H9 (cell line): ENCODE data around the gene CDC14A. TPM values are rescaled to one million over a fixed set of nuclear protein-coding genes. Genes with fewer than 3 reads are reported as not detected.

Source experiments
- DNase-seq: peaks from one replicate; pipeline ENCODE4 v3.0.0-alpha.2; 2017
- H2AFZ ChIP-seq: one replicate; pipeline ENCODE4 v1.6.1; 2013; ENCODE audit warnings: mild to moderate bottlenecking, low read length, control low read depth, moderate library complexity
- H2AK5ac ChIP-seq: 2 replicates; pipeline ENCODE4 v1.6.1; 2013; ENCODE audit warnings: low read length, control low read depth, mixed read lengths; ENCODE audit not compliant: insufficient read length
- H2BK120ac ChIP-seq: one replicate; pipeline ENCODE4 v1.6.1; 2013; ENCODE audit warnings: low read depth, mild to moderate bottlenecking, low read length, control low read depth, inconsistent platforms; ENCODE audit not compliant: poor library complexity, severe bottlenecking
- H2BK12ac ChIP-seq: 2 replicates; pipeline ENCODE4 v1.6.1; 2013; ENCODE audit warnings: low read length, control low read depth, mixed read lengths, low read depth; ENCODE audit not compliant: insufficient read length
- H2BK15ac ChIP-seq: 2 replicates; pipeline ENCODE4 v1.6.1; 2013; ENCODE audit warnings: low read depth, low read length, control low read depth
- H2BK20ac ChIP-seq: one replicate; pipeline ENCODE4 v1.6.1; 2013; ENCODE audit warnings: low read depth, mild to moderate bottlenecking, low read length, control low read depth, inconsistent platforms; ENCODE audit not compliant: poor library complexity, severe bottlenecking
- H2BK5ac ChIP-seq: 2 replicates; pipeline ENCODE4 v1.6.1; 2013; ENCODE audit warnings: low read length, control low read depth, mixed read lengths; ENCODE audit not compliant: insufficient read length
- H3K14ac ChIP-seq: 2 replicates; pipeline ENCODE4 v1.6.1; 2013; ENCODE audit warnings: low read length, control low read depth; ENCODE audit not compliant: insufficient read depth
- H3K18ac ChIP-seq: 2 replicates; pipeline ENCODE4 v1.6.1; 2013; ENCODE audit warnings: low read depth, mild to moderate bottlenecking, mixed read lengths, low read length, control low read depth; ENCODE audit not compliant: insufficient read length
- H3K23ac ChIP-seq: 2 replicates; pipeline ENCODE4 v1.6.1; 2013; ENCODE audit warnings: low read length, control low read depth, mixed read lengths, low read depth; ENCODE audit not compliant: insufficient read length
- H3K23me2 ChIP-seq: 2 replicates; pipeline ENCODE4 v1.6.1; 2013; ENCODE audit warnings: low read depth, mild to moderate bottlenecking, mixed read lengths, low read length, control low read depth; ENCODE audit not compliant: insufficient read length, poor library complexity, severe bottlenecking
- H3K27ac ChIP-seq: 2 replicates; pipeline ENCODE4 v1.5.1; 2013; ENCODE audit warnings: low read length, control low read depth, mixed read lengths, low read depth; ENCODE audit not compliant: insufficient read length
- H3K27me3 ChIP-seq: 2 replicates; pipeline ENCODE4 v1.6.1; 2013; ENCODE audit warnings: low read length, control low read depth, inconsistent platforms; ENCODE audit not compliant: insufficient read depth
- H3K4ac ChIP-seq: 2 replicates; pipeline ENCODE4 v1.6.1; 2013; ENCODE audit warnings: low read depth, mild to moderate bottlenecking, control low read depth, inconsistent platforms, low read length, moderate library complexity
- H3K4me1 ChIP-seq: 2 replicates; pipeline ENCODE4 v1.6.1; 2013; ENCODE audit warnings: low read length, control low read depth, inconsistent platforms; ENCODE audit not compliant: insufficient read depth
- H3K4me2 ChIP-seq: 2 replicates; pipeline ENCODE4 v1.6.1; 2013; ENCODE audit warnings: low read length, control low read depth, mixed read lengths; ENCODE audit not compliant: insufficient read length, insufficient read depth
- H3K56ac ChIP-seq: 2 replicates; pipeline ENCODE4 v1.6.1; 2013; ENCODE audit warnings: low read depth, mild to moderate bottlenecking, mixed read lengths, low read length, control low read depth; ENCODE audit not compliant: insufficient read length
- H3K79me1 ChIP-seq: 2 replicates; pipeline ENCODE4 v1.6.1; 2013; ENCODE audit warnings: low read depth, mild to moderate bottlenecking, moderate library complexity, low read length, control low read depth, inconsistent platforms; ENCODE audit not compliant: insufficient read depth, poor library complexity, severe bottlenecking
- H3K79me2 ChIP-seq: 2 replicates; pipeline ENCODE4 v1.6.1; 2013; ENCODE audit warnings: low read length, control low read depth, inconsistent platforms; ENCODE audit not compliant: insufficient read depth
- H3K9ac ChIP-seq: 2 replicates; pipeline ENCODE4 v1.6.1; 2013; ENCODE audit warnings: low read length, control low read depth, mixed read lengths; ENCODE audit not compliant: insufficient read length; ENCODE audit errors: extremely low read depth
- H3K9me3 ChIP-seq: one replicate; pipeline ENCODE4 v1.6.1; 2013; ENCODE audit warnings: low read depth, low read length, inconsistent platforms; ENCODE audit not compliant: control insufficient read depth
- H3T11ph ChIP-seq: one replicate; pipeline ENCODE4 v1.6.1; 2013; ENCODE audit warnings: mild to moderate bottlenecking, low read length, control low read depth, inconsistent platforms
- H4K20me1 ChIP-seq: one replicate; pipeline ENCODE4 v1.6.1; 2013; ENCODE audit not compliant: control insufficient read depth, insufficient read length, insufficient read depth
- H4K5ac ChIP-seq: 2 replicates; pipeline ENCODE4 v1.6.1; 2013; ENCODE audit warnings: low read depth, mild to moderate bottlenecking, mixed read lengths, low read length, control low read depth; ENCODE audit not compliant: insufficient read length
- H4K8ac ChIP-seq: replicated peaks from 2 replicates; pipeline ENCODE4 v1.6.1; 2013; ENCODE audit warnings: low read length, control low read depth, mixed read lengths, low read depth; ENCODE audit not compliant: insufficient read length
- H4K91ac ChIP-seq: 2 replicates; pipeline ENCODE4 v1.6.1; 2013; ENCODE audit warnings: low read depth, mild to moderate bottlenecking, moderate library complexity, mixed read lengths, low read length, control low read depth; ENCODE audit not compliant: insufficient read length
- H3K27ac Mint-ChIP-seq, 3 experiments: 2 replicates in 2 of 3; 3 replicates in 1 of 3; pipeline ENCODE4 v1.8.0; 2020 to 2021; ENCODE audit warnings: mixed read lengths in 3 of 3, mild to moderate bottlenecking in 1 of 3, moderate library complexity in 1 of 3
- H3K27me3 Mint-ChIP-seq: 2 replicates; pipeline ENCODE4 v1.8.0; 2021; ENCODE audit warnings: low read depth, mild to moderate bottlenecking, moderate library complexity, mixed read lengths
- H3K36me3 Mint-ChIP-seq, 3 experiments: 2 replicates in 2 of 3; 3 replicates in 1 of 3; pipeline ENCODE4 v1.8.0; 2020 to 2021; ENCODE audit warnings: low read depth in 3 of 3, mixed read lengths in 3 of 3; ENCODE audit not compliant: insufficient read depth in 1 of 3
- H3K4me1 Mint-ChIP-seq, 2 experiments: 2 replicates each; pipeline ENCODE4 v1.8.0; 2020; ENCODE audit warnings: mixed read lengths in 2 of 2
- H3K4me3 Mint-ChIP-seq, 2 experiments: 2 replicates in 1 of 2; 3 replicates in 1 of 2; pipeline ENCODE4 v1.8.0; 2020 to 2021; ENCODE audit warnings: mild to moderate bottlenecking in 2 of 2, mixed read lengths in 2 of 2, moderate library complexity in 1 of 2
- H3K9me3 Mint-ChIP-seq, 2 experiments: 2 replicates in 1 of 2; 3 replicates in 1 of 2; pipeline ENCODE4 v1.8.0; 2020; ENCODE audit warnings: mild to moderate bottlenecking in 2 of 2, mixed read lengths in 2 of 2, moderate library complexity in 1 of 2
- CTCF ChIP-seq: fragments of 200-600 bp; sonication (generic); conservative IDR thresholded peaks from 3 replicates; pipeline ENCODE4 v1.8.0; 2021; ENCODE audit warnings: antibody characterized with exemption, mild to moderate bottlenecking
- WGBS: extraction: QIAGEN DNeasy Blood & Tissue Kit; methylation state at CpG from one replicate; pipeline ENCODE4 v1.1.7; 2013; ENCODE audit warnings: missing lambda C conversion rate, low lambda C conversion rate, mixed read lengths; ENCODE audit not compliant: insufficient read length; ENCODE audit errors: extremely low coverage; 5-methylcytosine and 5-hydroxymethylcytosine counted together
- total RNA-seq: library from RNA; stranded (reverse); gene quantifications from 2 replicates; pipeline ENCODE4 v1.2.1, GENCODE V29; 2021

The CDC14A gene
- total RNA-seq, 1 experiment from 2014 or later = 8.9 TPM

- Histone ChIP-seq H3K9me3 (no peaks in the 10 kb centered on the region), H4K5ac (no peak overlapping the region), H3K23me2 (no peaks in the 10 kb centered on the region), H3K4me1 (no peaks in the 10 kb centered on the region), H3K4me2 (no peak overlapping the region), H3K27ac (no peak overlapping the region), H2BK12ac (no peak overlapping the region), H3K79me1 (no peaks in the 10 kb centered on the region), H2BK15ac (no peak overlapping the region), H3K4ac (no peak overlapping the region), H3K79me2 (no peaks in the 10 kb centered on the region), H3K18ac (no peak overlapping the region), H3K9ac (no peak overlapping the region), H2AK5ac (no peak overlapping the region), H3K27me3 (no peaks in the 10 kb centered on the region), H2BK20ac (no peak overlapping the region), H4K8ac (no peak overlapping the region), H3K56ac (no peak overlapping the region), H4K91ac (no peak overlapping the region), H2BK120ac (no peak overlapping the region), H4K20me1 (no peaks in the 10 kb centered on the region), H2AFZ (no peak overlapping the region), H3K23ac (no peak overlapping the region), H3K14ac (no peak overlapping the region), H3T11ph (no peak overlapping the region), H2BK5ac (no peak overlapping the region)
- Mint-ChIP-seq H3K4me3 (no peak overlapping the region), H3K4me1 (no peaks in the 10 kb centered on the region), H3K36me3 (peaks cover 10 to 25% (median 18%) of the 10 kb centered on the region in 3 experiments; a peak in 6 of 7 replicates), H3K27ac (no peak overlapping the region), H3K9me3 (no peaks in the 10 kb centered on the region), H3K27me3 (no peaks in the 10 kb centered on the region)
- no peak for DNase-seq
- TF ChIP-seq CTCF = no peak
- no CpG with 5 or more reads among the region's 2 CpGs for WGBS
Observed at GRCh38 chr1:100496896-100497295, 144.6 kb downstream of the CDC14A start.
